Muscle layer of duodenum (tissue), 2 donors: ENCODE data around the gene ZNF579.

Experiments
- H3K27ac ChIP-seq: one replicate; pipeline ENCODE4 v1.7.0; 2013; ENCODE audit warnings: mild to moderate bottlenecking, low read length
- H3K27me3 ChIP-seq: one replicate; pipeline ENCODE4 v1.7.0; 2013; ENCODE audit warnings: low read depth, mild to moderate bottlenecking, control low read depth, low read length
- H3K36me3 ChIP-seq, 2 donors: one replicate each; pipeline ENCODE4 v1.7.0; 2013; ENCODE audit warnings: low read length in 2 of 2, control low read depth in 1 of 2, mild to moderate bottlenecking in 1 of 2; ENCODE audit not compliant: insufficient read depth in 2 of 2, control insufficient read depth in 1 of 2
- H3K4me1 ChIP-seq, 2 donors: one replicate each; pipeline ENCODE4 v1.7.0; 2013; ENCODE audit warnings: low read length in 2 of 2, mild to moderate bottlenecking in 2 of 2, control low read depth in 1 of 2, moderate library complexity in 1 of 2; ENCODE audit not compliant: insufficient read depth in 2 of 2, control insufficient read depth in 1 of 2
- H3K4me3 ChIP-seq, 2 donors: one replicate each; pipeline ENCODE4 v1.7.0; 2013; ENCODE audit warnings: low read length in 2 of 2, low read depth in 1 of 2, mild to moderate bottlenecking in 1 of 2
- H3K9me3 ChIP-seq, 2 donors: one replicate each; pipeline ENCODE4 v1.7.0; 2013; ENCODE audit warnings: low read length in 2 of 2, control low read depth in 1 of 2, mild to moderate bottlenecking in 1 of 2; ENCODE audit not compliant: control insufficient read depth in 1 of 2
- donor health status: healthy.

Gene ZNF579, protein sequence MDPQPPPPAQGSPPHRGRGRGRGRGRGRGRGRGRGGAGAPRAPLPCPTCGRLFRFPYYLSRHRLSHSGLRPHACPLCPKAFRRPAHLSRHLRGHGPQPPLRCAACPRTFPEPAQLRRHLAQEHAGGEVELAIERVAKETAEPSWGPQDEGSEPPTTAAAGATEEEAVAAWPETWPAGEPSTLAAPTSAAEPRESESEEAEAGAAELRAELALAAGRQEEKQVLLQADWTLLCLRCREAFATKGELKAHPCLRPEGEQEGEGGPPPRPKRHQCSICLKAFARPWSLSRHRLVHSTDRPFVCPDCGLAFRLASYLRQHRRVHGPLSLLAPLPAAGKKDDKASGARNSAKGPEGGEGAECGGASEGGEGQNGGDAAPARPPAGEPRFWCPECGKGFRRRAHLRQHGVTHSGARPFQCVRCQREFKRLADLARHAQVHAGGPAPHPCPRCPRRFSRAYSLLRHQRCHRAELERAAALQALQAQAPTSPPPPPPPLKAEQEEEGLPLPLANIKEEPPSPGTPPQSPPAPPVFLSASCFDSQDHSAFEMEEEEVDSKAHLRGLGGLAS

DNA sequence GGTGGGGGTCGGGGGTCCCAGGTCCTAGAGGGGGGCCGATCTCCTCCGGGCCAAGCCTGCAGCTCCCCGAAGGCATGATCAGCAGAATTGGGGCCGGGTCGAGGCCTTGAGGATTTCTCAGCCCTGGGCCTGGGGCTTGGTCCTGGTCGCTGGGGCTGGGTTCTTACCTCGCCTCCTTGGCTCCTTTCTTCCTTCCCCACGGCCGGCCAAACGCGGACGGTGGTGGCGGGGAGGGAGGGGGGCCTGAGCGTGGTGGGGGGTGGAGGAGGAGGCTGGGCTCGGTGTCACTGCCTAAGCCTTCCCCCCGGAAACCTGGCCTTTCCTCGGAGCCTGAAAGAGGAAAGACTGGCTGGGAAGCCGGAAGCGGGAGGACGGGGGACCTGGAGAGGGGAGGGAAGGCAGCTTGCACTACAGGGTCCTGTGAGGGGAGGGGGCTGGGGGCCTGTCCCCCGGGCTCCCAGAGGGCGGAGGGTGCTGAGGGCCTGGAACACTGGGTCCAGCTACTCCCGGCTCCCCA lies at the start of gene ZNF579:
Gene ZNF579, minus strand, starts transcription at position 221 of the 517 bp plus-strand sequence. CDS start 1,209 bp downstream, outside the sequence.
- H3K36me3 ChIP-seq: peaks cover 9 to 24% of the 10 kb centered on the region in 2 donors
- no peaks in the 10 kb centered on the region for H3K9me3 ChIP-seq
- peak within 1 kb of the TSS; percentile 74 for H3K27ac ChIP-seq
- no peaks in the 10 kb centered on the region for H3K27me3 ChIP-seq
- H3K4me1 ChIP-seq: peaks cover 6 to 27% of the 10 kb centered on the region in 2 donors
- peak within 1 kb of the TSS; percentile 71 to 77 for H3K4me3 ChIP-seq

DNA sequence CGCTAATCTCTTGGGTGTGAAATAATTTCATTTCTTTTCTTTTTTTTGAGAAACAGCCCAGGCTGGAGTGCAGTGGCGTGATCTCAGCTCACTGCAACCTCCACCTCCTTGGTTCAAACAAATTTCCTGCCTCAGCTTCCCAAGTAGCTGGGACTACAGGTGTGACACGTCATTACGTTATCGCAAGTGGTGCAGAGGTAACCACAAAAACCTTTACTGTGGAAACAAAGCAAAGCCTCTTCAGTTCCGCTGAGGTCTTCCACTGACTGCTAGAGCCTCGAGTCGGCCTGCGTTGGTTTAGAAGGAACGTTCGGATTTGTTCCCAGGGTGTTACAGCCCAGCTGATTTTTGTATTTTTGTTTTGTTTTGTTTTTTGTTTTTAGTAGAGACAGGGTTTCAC lies 45.7 kb upstream of the ZNF579 start:
- Histone ChIP-seq H3K27ac (no peak overlapping the region), H3K4me1 (peaks cover 0 to 15% of the 10 kb centered on the region in 2 donors), H3K36me3 (peaks cover 0 to 10% of the 10 kb centered on the region in 2 donors)

DNA sequence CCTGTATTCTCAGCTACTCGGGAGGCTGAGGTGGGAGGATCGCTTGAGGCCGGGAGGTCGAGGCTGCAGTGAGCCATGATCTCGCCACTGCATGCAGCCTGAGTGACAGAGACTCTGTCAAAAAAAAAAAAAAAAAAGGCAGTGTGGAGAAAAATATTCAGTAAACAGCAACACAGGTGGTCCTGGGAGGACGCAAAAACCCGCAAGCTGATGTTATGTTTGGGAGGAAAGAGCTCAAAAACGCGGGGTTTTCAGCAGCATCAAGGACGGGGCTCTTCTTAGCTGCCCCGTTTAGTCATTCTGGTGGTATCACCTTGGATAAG lies 44.3 kb upstream of the ZNF579 start:
- no peaks in the 10 kb centered on the region for H3K27me3 ChIP-seq
- no peaks in the 10 kb centered on the region for H3K9me3 ChIP-seq
- peaks cover 3 to 19% of the 10 kb centered on the region in 2 donors for H3K36me3 ChIP-seq
- peaks cover 0 to 15% of the 10 kb centered on the region in 2 donors for H3K4me1 ChIP-seq
- H3K27ac ChIP-seq: no peak overlapping the region
- peak overlapping the region; percentile 65 to 66 for H3K4me3 ChIP-seq

More for the DNA sequence above, 45.7 kb upstream of the ZNF579 start:
- H3K9me3 ChIP-seq: no peaks in the 10 kb centered on the region
- no peaks in the 10 kb centered on the region for H3K27me3 ChIP-seq
- no peak overlapping the region for H3K4me3 ChIP-seq

DNA sequence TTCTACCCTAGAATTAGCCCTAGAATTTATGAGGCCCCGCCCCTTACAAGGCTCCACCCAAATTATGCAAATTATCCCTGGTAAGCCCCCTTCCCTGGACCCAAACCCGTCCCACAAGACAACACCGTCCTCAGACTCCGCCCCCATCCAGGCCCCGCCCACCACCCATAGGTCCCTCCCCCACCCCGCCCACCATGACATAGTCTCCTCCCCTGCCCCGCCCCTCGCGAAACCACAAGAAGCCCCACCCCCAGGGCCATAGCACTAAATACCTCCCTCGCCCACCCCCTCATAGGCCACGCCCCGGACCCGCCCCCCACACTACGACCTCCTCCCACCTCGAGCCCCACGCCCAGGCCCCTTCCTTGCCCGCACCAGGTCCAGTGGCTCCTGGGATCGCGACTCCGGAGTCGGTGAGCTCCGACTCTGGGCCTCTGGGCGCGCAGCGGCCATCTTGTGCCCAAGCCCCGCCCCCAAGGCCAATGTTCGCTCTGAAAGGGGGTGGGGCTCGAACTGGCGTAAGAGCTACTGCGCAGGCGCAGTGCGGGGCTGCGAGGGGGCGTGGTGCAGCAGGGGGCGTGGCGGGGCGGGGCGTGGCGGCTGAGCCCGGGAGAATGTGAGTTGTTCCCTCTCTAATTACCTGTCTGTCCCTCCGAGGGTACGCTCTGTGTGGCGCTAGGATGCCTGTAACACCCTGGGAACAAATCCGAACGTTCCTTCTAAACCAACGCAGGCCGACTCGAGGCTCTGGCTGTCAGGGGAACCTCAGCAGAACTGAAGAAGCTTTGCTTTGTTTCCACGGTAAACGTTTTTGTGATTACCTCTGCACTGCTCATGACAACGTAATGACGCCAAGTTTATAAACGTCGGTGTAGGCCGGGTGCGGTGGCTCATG lies 43.7 kb upstream of the ZNF579 start, which contains the start of gene ZNF784:
Gene ZNF784, minus strand, starts transcription at position 458 of the 895 bp plus-strand sequence. Its CDS starts 5 bp downstream, at position 453.
- H3K4me1 ChIP-seq: peaks cover 0 to 15% of the 10 kb centered on the region in 2 donors
- peak within 1 kb of the TSS; percentile 69 for H3K27ac ChIP-seq
- no peaks in the 10 kb centered on the region for H3K9me3 ChIP-seq
- peak within 1 kb of the TSS; percentile 65 to 66 for H3K4me3 ChIP-seq
- peaks cover 3 to 19% of the 10 kb centered on the region in 2 donors for H3K36me3 ChIP-seq
- H3K27me3 ChIP-seq: no peaks in the 10 kb centered on the region

DNA sequence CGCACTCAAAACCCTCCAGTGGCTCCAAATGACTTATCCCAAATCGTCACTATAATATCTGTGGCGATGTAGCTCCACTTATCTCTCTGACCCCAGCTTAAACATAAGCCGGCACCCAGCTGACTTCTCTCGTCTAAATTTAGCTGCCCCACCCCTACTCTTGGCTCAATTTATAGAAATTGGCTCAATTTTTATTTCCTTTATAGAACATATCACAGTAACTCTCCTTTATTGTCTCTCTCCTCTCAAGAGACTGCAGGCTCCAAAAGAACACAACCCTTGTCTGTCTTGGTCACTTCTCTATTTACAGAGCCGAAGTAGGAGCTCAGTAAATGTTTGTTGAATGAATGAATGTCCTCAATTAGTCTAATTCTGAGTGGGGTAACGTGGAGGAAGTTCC lies 42.9 kb upstream of the ZNF579 start:
- Histone ChIP-seq H3K4me1 (peaks cover 0 to 15% of the 10 kb centered on the region in 2 donors), H3K27ac (no peak overlapping the region)

DNA sequence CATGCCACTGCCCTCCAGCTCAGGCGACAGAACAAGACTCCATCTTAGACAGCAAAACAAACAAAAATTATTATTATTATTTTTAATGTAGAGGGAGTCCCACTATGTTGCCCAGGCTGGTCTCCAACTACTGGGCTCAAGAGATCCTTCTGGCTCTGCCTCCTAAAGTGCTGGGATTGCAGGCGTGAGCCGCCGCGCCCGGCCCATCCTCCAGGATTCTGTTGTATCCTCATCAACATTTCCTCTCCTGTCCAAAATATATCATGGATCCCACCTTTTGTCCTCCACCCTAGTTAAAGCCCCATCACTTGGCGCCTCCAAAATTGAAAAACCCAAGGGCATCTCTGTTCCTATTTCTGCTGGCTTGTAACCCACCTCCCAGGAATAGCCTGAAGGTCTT lies 42.5 kb upstream of the ZNF579 start:
- peaks cover 0 to 15% of the 10 kb centered on the region in 2 donors for H3K4me1 ChIP-seq
- H3K27ac ChIP-seq: no peak overlapping the region
- H3K9me3 ChIP-seq: no peaks in the 10 kb centered on the region
- H3K36me3 ChIP-seq: peaks cover 3 to 19% of the 10 kb centered on the region in 2 donors
- H3K4me3 ChIP-seq: no peak overlapping the region
- H3K27me3 ChIP-seq: no peaks in the 10 kb centered on the region

More for the DNA sequence above, 42.9 kb upstream of the ZNF579 start:
- Histone ChIP-seq H3K4me3 (peak overlapping the region in 1 of 2 donors; percentile 13), H3K9me3 (no peaks in the 10 kb centered on the region), H3K36me3 (peaks cover 3 to 19% of the 10 kb centered on the region in 2 donors), H3K27me3 (no peaks in the 10 kb centered on the region)

DNA sequence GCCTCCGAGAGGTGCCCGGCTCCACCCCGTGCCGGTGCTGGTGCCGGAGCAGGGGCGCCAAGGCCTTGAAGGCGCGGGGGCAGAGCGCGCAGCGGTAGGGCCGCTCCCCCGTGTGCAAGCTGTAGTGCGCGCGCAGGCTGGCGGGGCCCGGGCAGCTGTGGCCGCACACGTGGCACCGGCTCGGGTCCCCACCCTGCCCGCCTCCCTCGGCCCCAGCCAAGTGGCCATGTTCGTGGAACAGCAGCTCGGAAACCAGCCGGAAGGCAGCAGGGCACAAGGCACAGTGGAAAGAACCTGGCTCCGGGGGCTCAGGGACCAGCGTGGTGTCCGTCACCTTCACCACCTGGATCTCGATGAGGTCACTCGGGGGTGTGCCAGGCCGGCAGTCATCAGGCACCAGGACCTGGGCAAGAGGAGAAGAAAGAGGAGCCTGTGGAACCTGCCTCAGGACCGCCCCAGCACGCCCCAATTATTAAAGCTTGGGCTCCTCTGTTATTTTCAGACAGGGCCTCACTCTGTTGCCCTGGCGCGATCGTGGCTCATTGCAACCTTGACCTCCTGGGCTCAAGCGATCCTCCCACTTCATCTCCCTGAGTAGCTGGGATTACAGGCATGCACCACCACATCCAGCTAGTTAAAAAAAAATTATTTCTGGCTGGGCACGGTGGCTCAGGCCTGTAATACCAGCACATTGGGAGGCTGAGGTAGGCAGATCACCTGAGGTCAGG lies 41.8 kb upstream of the ZNF579 start:
- peaks cover 0 to 15% of the 10 kb centered on the region in 2 donors for H3K4me1 ChIP-seq
- no peaks in the 10 kb centered on the region for H3K9me3 ChIP-seq
- H3K27me3 ChIP-seq: no peaks in the 10 kb centered on the region
- H3K27ac ChIP-seq: no peak overlapping the region
- H3K4me3 ChIP-seq: no peak overlapping the region
- peaks cover 3 to 22% of the 10 kb centered on the region in 2 donors for H3K36me3 ChIP-seq

DNA sequence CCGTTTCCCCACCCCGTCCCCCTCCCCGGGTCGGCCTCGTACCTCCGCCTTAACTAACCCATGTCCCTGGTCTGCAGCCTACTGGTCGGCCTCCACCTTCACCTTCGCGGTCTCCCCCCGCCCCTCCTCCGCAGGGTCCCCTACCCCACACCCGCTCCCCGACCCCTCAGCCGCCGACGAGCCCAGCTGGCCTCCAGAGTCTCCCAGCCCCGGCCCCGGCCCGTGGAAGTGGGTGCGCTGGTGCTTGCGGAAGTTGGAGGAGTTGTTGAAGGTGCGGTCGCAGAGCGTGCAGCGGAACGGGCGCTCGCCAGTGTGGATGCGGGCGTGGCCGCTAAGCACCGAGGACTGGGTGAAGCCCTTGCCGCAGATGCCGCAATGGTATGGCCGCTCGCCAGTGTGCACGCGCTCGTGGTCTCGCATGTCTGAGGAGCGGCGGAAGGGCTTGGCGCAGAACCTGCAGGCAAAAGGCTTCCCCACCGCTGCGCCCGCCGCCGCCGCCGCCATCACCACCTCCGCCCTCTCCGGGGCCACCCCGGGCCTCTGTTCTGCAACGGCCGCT lies 41.1 kb upstream of the ZNF579 start:
- Histone ChIP-seq H3K36me3 (peaks cover 3 to 27% of the 10 kb centered on the region in 2 donors), H3K4me3 (no peak overlapping the region), H3K4me1 (peaks cover 0 to 15% of the 10 kb centered on the region in 2 donors), H3K27ac (no peak overlapping the region), H3K9me3 (no peaks in the 10 kb centered on the region), H3K27me3 (no peaks in the 10 kb centered on the region)

DNA sequence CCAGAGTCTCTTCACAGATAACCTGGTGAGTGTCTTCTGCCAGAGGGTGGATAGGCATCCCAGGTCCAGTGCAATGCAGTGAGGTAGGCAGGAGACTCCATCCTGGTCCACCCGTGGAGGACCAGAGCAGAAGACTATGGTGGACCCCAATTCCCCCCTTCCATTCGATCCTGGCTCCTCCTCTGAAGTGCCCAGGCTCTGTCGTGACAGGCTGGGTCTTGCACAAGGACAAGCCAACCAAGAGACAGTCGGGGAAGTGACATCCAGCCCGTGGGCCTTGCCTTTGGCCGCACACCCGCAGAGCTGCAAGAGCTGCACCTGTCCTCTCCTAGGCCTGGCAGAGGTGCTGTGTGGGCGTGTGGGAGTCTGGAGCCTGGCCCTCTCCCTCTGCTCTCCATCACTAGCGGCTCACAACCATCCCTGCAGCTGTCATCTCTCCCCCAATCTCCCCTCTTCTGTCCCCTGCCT lies 40.6 kb upstream of the ZNF579 start:
- H3K36me3 ChIP-seq: peaks cover 3 to 32% of the 10 kb centered on the region in 2 donors
- H3K9me3 ChIP-seq: no peaks in the 10 kb centered on the region
- no peak overlapping the region for H3K4me3 ChIP-seq
- H3K27me3 ChIP-seq: no peaks in the 10 kb centered on the region
- H3K4me1 ChIP-seq: peaks cover 0 to 15% of the 10 kb centered on the region in 2 donors
- H3K27ac ChIP-seq: no peak overlapping the region
